Smooth muscle cell (in vitro differentiated cells): ENCODE data around the gene WDR43. TPM values are rescaled to one million over a fixed set of nuclear protein-coding genes. Genes with fewer than 3 reads are reported as not detected.

Experiments used
- DNase-seq: peaks from one replicate; lab custom pipeline; 2025; ENCODE audit not compliant: unreplicated experiment; lab: John Stamatoyannopoulos, UW
- H2AFZ ChIP-seq: fragments of 200-600 bp; sonication (generic); 2 replicates; pipeline ENCODE4 v1.6.0; 2016; ENCODE audit warnings: antibody characterized with exemption, low read depth, mild to moderate bottlenecking
- H3F3A ChIP-seq: fragments of 200-600 bp; sonication (generic); 2 replicates; pipeline ENCODE4 v1.6.0; 2017; ENCODE audit warnings: antibody characterized with exemption, low read depth
- H3K27ac ChIP-seq: fragments of 200-600 bp; sonication (generic); 2 replicates; pipeline ENCODE4 v1.5.1; 2016; ENCODE audit warnings: low read depth, mild to moderate bottlenecking
- H3K27me3 ChIP-seq: fragments of 200-600 bp; sonication (generic); 2 replicates; pipeline ENCODE4 v1.6.1; 2016; ENCODE audit warnings: low read depth, mild to moderate bottlenecking
- H3K36me3 ChIP-seq: fragments of 200-600 bp; sonication (generic); 2 replicates; pipeline ENCODE4 v1.5.1; 2016; ENCODE audit warnings: low read depth
- H3K4me1 ChIP-seq: fragments of 200-600 bp; sonication (generic); 2 replicates; pipeline ENCODE4 v1.5.1; 2016; ENCODE audit warnings: low read depth
- H3K4me2 ChIP-seq: fragments of 200-600 bp; sonication (generic); 2 replicates; pipeline ENCODE4 v1.6.0; 2016; ENCODE audit warnings: mild to moderate bottlenecking
- H3K4me3 ChIP-seq: fragments of 200-600 bp; sonication (generic); 2 replicates; pipeline ENCODE4 v1.5.1; 2016; ENCODE audit warnings: mild to moderate bottlenecking
- H3K79me2 ChIP-seq: fragments of 200-600 bp; sonication (generic); 2 replicates; pipeline ENCODE4 v1.6.0; 2016; ENCODE audit warnings: low read depth, mild to moderate bottlenecking
- H3K9ac ChIP-seq: fragments of 200-600 bp; sonication (generic); 2 replicates; pipeline ENCODE4 v1.6.0; 2016; ENCODE audit warnings: low read depth
- H3K9me3 ChIP-seq: fragments of 200-600 bp; sonication (generic); replicated peaks from 2 replicates; pipeline ENCODE4 v1.5.1; 2016; ENCODE audit warnings: low read depth
- H4K20me1 ChIP-seq: fragments of 200-600 bp; sonication (generic); 2 replicates; pipeline ENCODE4 v1.6.0; 2016; ENCODE audit warnings: low read depth
- CTCF ChIP-seq: fragments of 200-600 bp; sonication (generic); IDR thresholded peaks from 2 replicates; pipeline ENCODE4 v1.5.1; 2017; ENCODE audit warnings: borderline replicate concordance, mild to moderate bottlenecking, antibody characterized with exemption; ENCODE audit not compliant: insufficient read depth, poor library complexity, severe bottlenecking
- WGBS: methylation state at CpG from one replicate; pipeline ENCODE4 v1.1.7; 2016; ENCODE audit warnings: low lambda C conversion rate; 5-methylcytosine and 5-hydroxymethylcytosine counted together
- polyA plus RNA-seq: library from polyadenylated mRNA; unstranded; fragments of >200 nt; fragmentation: Nextera tagmentation; extraction: Ambion mirVana; gene quantifications from 2 replicates; pipeline ENCODE4 v1.2.1, GENCODE V29; 2016
- total RNA-seq: library from RNA; depleted of rRNA; stranded (reverse); fragments of >200 nt; gene quantifications from 2 replicates; pipeline ENCODE4 v1.2.3, GENCODE V29; 2014

WDR43 gene
- total and polyA plus RNA-seq, 2 experiments from 2014 or later = 12.5 to 37.8 TPM

GRCh38 chr2:28896906-28897305 lies 2.4 kb downstream of the WDR43 start:
- peak overlapping the region; percentile 90 for H3K9ac ChIP-seq
- H3K4me2 ChIP-seq = peak overlapping the region; percentile 100
- no peak overlapping the region for H2AFZ ChIP-seq
- 55% methylated on average over 2 of the region's 2 CpGs for WGBS
- no peak for DNase-seq
- no peak overlapping the region for H3K4me3 ChIP-seq
- H3K79me2 ChIP-seq = peaks cover 74% of the 10 kb centered on the region
- no peak for TF ChIP-seq CTCF
- no peaks in the 10 kb centered on the region for H3K36me3 ChIP-seq
- peaks cover 18% of the 10 kb centered on the region for H3K4me1 ChIP-seq
- peak overlapping the region; percentile 88 for H3K27ac ChIP-seq
- peaks cover 70% of the 10 kb centered on the region for H4K20me1 ChIP-seq
- no peaks in the 10 kb centered on the region for H3K27me3 ChIP-seq
- no peaks in the 10 kb centered on the region for H3K9me3 ChIP-seq
- peaks cover 6% of the 10 kb centered on the region for H3F3A ChIP-seq

GRCh38 chr2:28898048-28898447 lies 3.6 kb downstream of the WDR43 start:
- no peaks in the 10 kb centered on the region for H3K36me3 ChIP-seq
- H3K27ac ChIP-seq = no peak overlapping the region
- peaks cover 82% of the 10 kb centered on the region for H4K20me1 ChIP-seq
- H3F3A ChIP-seq = peaks cover under 1% of the 10 kb centered on the region
- no peak overlapping the region for H3K9ac ChIP-seq
- 72% methylated on average over 1 of the region's 1 CpG for WGBS
- no peak overlapping the region for H3K4me2 ChIP-seq
- no peaks in the 10 kb centered on the region for H3K27me3 ChIP-seq
- no peak for DNase-seq
- peaks cover 18% of the 10 kb centered on the region for H3K4me1 ChIP-seq
- no peaks in the 10 kb centered on the region for H3K9me3 ChIP-seq
- TF ChIP-seq CTCF = no peak
- no peak overlapping the region for H2AFZ ChIP-seq
- H3K79me2 ChIP-seq = peaks cover 86% of the 10 kb centered on the region
- H3K4me3 ChIP-seq = no peak overlapping the region

GRCh38 chr2:28901202-28901601 lies 6.7 kb downstream of the WDR43 start:
- Histone ChIP-seq H3K36me3 (no peaks in the 10 kb centered on the region), H3K4me1 (peaks cover 11% of the 10 kb centered on the region), H3K4me3 (no peak overlapping the region), H3K27ac (peak overlapping the region; percentile 15), H3K9ac (no peak overlapping the region), H3K79me2 (peaks cover 99% of the 10 kb centered on the region), H3K9me3 (no peaks in the 10 kb centered on the region), H3F3A (no peaks in the 10 kb centered on the region), H3K27me3 (no peaks in the 10 kb centered on the region), H2AFZ (no peak overlapping the region), H3K4me2 (no peak overlapping the region), H4K20me1 (peaks cover 96% of the 10 kb centered on the region)
- no peak for DNase-seq
- 78% methylated on average over 2 of the region's 2 CpGs for WGBS
- TF ChIP-seq CTCF = no peak

- H3K36me3 ChIP-seq = no peaks in the 10 kb centered on the region
- no peaks in the 10 kb centered on the region for H3K9me3 ChIP-seq
- H3K4me2 ChIP-seq = no peak overlapping the region
- H3K79me2 ChIP-seq = peaks cover 99% of the 10 kb centered on the region
- no peak overlapping the region for H3K4me3 ChIP-seq
- H3K27ac ChIP-seq = no peak overlapping the region
- H3K27me3 ChIP-seq = no peaks in the 10 kb centered on the region
- H4K20me1 ChIP-seq = peaks cover 95% of the 10 kb centered on the region
- H3F3A ChIP-seq = no peaks in the 10 kb centered on the region
- DNase-seq = no peak
- peaks cover 5% of the 10 kb centered on the region for H3K4me1 ChIP-seq
- no peak overlapping the region for H2AFZ ChIP-seq
- 96% methylated on average over 1 of the region's 1 CpG for WGBS
- H3K9ac ChIP-seq = no peak overlapping the region
- no peak for TF ChIP-seq CTCF
Observed at GRCh38 chr2:28901841-28902240, 7.4 kb downstream of the WDR43 start.
